Immature natural killer cell (primary cell): ENCODE measurements around the gene EFNA1. TPM values are rescaled to one million over a fixed set of nuclear protein-coding genes. Genes with fewer than 3 reads are reported as not detected.
"Not testable (repeated sequence)": the region's sequence is repeated elsewhere in the genome, so short reads cannot be mapped to it uniquely, and the experiment has no call there.

Experiments
- DNase-seq, 3 donors: peaks; one replicate each; pipeline ENCODE4 v3.0.0; 2022; ENCODE audit warnings: mixed read lengths in 1 of 3
- H3K27ac Mint-ChIP-seq, 6 donors: one replicate each; pipeline ENCODE4 v1.8.0; 2020; ENCODE audit warnings: mixed read lengths in 6 of 6, mild to moderate bottlenecking in 5 of 6, inconsistent platforms in 4 of 6, moderate library complexity in 3 of 6
- H3K27me3 Mint-ChIP-seq, 3 donors: one replicate each; pipeline ENCODE4 v1.8.0; 2020 to 2021; ENCODE audit warnings: low read depth in 3 of 3, mild to moderate bottlenecking in 3 of 3, mixed read lengths in 3 of 3, moderate library complexity in 3 of 3, inconsistent platforms in 1 of 3
- H3K36me3 Mint-ChIP-seq, 3 donors: one replicate each; pipeline ENCODE4 v1.8.0; 2020; ENCODE audit warnings: mixed read lengths in 3 of 3, inconsistent platforms in 2 of 3, mild to moderate bottlenecking in 2 of 3
- H3K4me1 Mint-ChIP-seq, 2 donors: one replicate each; pipeline ENCODE4 v1.8.0; 2020; ENCODE audit warnings: inconsistent platforms in 2 of 2, mild to moderate bottlenecking in 2 of 2, mixed read lengths in 2 of 2, moderate library complexity in 1 of 2
- H3K4me3 Mint-ChIP-seq, 5 donors: one replicate each; pipeline ENCODE4 v1.8.0; 2020; ENCODE audit warnings: mild to moderate bottlenecking in 5 of 5, mixed read lengths in 5 of 5, inconsistent platforms in 3 of 5, moderate library complexity in 3 of 5
- H3K9me3 Mint-ChIP-seq, 6 donors: one replicate each; pipeline ENCODE4 v1.8.0; 2020; ENCODE audit warnings: mild to moderate bottlenecking in 6 of 6, mixed read lengths in 6 of 6, inconsistent platforms in 4 of 6, moderate library complexity in 3 of 6
- polyA plus RNA-seq, 3 donors: library from polyadenylated mRNA; unstranded; fragments of 300-500 nt; fragmentation: Illumina TruSeq; gene quantifications; one replicate each; pipeline ENCODE4 v1.2.3, GENCODE V29; 2021

The EFNA1 gene
- polyA plus RNA-seq, 3 donors from 2014 or later = 0.64 to 4.0 (median 1.1) TPM

DNA sequence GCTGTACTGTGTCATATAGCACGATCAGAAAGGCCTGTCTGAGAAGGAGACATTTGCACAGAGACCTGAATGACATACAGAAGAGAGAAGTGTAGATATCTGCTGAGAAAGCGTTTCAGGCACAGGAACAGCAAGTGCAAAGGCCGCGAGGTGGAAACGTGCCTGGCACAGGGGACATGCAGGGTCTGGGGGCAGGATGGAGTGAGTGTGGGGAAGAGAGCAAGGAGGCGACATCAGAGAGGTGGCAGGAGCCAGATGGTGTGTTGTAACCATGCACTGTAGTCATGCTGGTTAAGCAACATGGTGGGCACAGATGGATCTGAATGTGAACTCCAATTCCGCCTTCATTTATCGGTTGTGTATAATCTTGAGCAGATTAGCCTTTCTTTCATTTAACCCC is 32.5 kb downstream of the EFNA1 start:
- Mint-ChIP-seq H3K36me3 (no peaks in the 10 kb centered on the region), H3K27me3 (peaks cover 0 to 2% (median 0%) of the 10 kb centered on the region in 3 donors), H3K4me3 (no peak overlapping the region), H3K27ac (no peak overlapping the region), H3K4me1 (no peaks in the 10 kb centered on the region), H3K9me3 (no peaks in the 10 kb centered on the region)
- DNase-seq = no peak

GRCh38 chr1:155162631-155163030 is 35.0 kb downstream of the EFNA1 start:
- not testable (repeated sequence) for H3K4me1 Mint-ChIP-seq, H3K4me3 Mint-ChIP-seq, H3K36me3 Mint-ChIP-seq, H3K27ac Mint-ChIP-seq, H3K27me3 Mint-ChIP-seq, DNase-seq, H3K9me3 Mint-ChIP-seq

DNA sequence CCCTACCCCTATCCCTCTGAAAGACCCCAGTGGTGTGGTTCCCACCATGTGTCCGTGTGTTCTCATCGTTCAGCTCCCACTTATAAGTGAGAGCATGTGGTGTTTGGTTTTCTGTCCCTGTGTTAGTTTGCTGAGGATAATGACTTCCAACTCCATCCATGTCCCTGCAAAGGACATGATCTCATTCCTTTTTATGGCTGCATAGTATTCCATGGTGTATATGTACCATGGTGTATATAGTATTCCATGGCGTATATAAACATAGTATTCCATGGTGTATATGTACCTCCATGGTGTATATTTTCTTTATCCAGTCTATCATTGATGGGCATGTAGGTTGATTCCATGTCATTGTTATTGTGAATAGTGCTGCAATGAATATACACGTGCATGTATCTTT is 36.1 kb downstream of the EFNA1 start:
- not testable (repeated sequence) for H3K36me3 Mint-ChIP-seq, DNase-seq, H3K27ac Mint-ChIP-seq, H3K4me3 Mint-ChIP-seq, H3K27me3 Mint-ChIP-seq, H3K9me3 Mint-ChIP-seq
- H3K4me1 Mint-ChIP-seq = peaks cover 11 to 12% of the 10 kb centered on the region in 2 donors

DNA sequence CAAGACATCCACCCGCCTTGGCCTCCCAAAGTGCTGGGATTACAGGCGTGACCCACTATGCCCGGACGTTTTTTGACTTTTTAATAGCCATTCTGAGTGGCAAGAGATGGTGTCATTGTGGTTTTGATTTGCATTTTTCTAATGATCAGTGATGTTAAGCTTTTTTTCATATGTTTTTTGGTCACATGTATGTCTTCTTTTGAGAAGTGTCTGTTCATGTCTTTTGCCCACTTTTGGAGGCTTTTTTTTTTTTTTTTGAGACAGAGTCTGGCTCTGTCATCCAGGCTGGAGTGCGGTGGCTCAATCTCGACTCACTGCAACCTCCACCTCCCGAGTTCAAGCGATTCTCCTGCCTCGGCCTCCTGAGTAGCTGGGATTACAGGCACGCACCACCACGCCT is 36.9 kb downstream of the EFNA1 start:
- H3K4me3 Mint-ChIP-seq, H3K27ac Mint-ChIP-seq, H3K9me3 Mint-ChIP-seq, H3K36me3 Mint-ChIP-seq, H3K27me3 Mint-ChIP-seq, DNase-seq: not testable (repeated sequence)
- H3K4me1 Mint-ChIP-seq = peaks cover 11 to 19% of the 10 kb centered on the region in 2 donors

- Mint-ChIP-seq H3K27ac (no peak overlapping the region), H3K4me1 (peaks cover 14 to 20% of the 10 kb centered on the region in 2 donors), H3K36me3 (peaks cover 8 to 9% (median 9%) of the 10 kb centered on the region in 3 donors), H3K9me3 (no peaks in the 10 kb centered on the region), H3K27me3 (peaks cover 3 to 9% (median 5%) of the 10 kb centered on the region in 3 donors), H3K4me3 (no peak overlapping the region)
- DNase-seq = no peak
Measured at GRCh38 chr1:155166051-155166470, 38.4 kb downstream of the EFNA1 start.

DNA sequence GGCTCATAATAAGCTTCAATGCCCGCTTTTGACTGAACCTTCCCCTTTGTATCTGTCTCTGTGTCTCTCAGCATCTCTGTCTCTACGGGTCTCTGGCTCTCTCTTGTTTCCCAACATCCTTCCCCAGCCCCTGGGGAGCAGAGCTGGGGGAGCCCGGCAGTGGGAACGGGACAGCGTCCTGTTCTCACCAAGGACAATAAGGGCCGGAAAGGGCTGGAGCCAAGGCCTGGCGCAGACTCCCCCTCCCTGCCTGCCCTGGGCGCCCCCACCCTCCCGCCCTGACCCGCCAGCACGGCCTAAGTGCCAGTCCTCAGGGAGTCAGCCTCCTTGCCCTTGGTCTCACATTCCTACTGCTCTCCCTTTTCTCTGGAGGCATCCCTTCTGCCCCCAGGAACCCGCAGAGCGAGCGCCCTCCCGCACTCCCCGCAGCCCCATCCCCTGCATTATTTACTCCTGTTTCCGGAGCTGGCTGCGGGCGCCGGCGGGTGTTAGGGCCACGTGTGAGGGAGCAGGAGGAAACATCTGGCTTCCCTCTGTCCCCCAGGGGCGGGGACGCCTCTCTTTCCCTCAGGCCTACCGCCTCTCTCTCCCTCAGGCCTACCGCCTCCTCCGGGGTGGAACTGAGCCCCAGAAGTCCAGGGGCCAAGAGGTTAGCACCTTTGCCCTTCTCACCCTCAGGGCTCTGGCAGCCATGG is 38.9 kb downstream of the EFNA1 start:
- H3K4me1 Mint-ChIP-seq = peaks cover 15 to 25% of the 10 kb centered on the region in 2 donors
- no peaks in the 10 kb centered on the region for H3K9me3 Mint-ChIP-seq
- H3K36me3 Mint-ChIP-seq = peaks cover 8 to 9% (median 9%) of the 10 kb centered on the region in 3 donors
- no peak for DNase-seq
- H3K4me3 Mint-ChIP-seq = peak overlapping the region in 2 of 5 donors; percentile 58 to 59
- peaks cover 3 to 9% (median 5%) of the 10 kb centered on the region in 3 donors for H3K27me3 Mint-ChIP-seq
- no peak overlapping the region for H3K27ac Mint-ChIP-seq

- no peaks in the 10 kb centered on the region for H3K9me3 Mint-ChIP-seq
- peaks cover 3 to 11% (median 6%) of the 10 kb centered on the region in 3 donors for H3K27me3 Mint-ChIP-seq
- peak; percentile 74 to 81 (median 78) for DNase-seq
- peaks cover 22 to 33% of the 10 kb centered on the region in 2 donors for H3K4me1 Mint-ChIP-seq
- peak overlapping the region in 2 of 6 donors; percentile 14 to 26 for H3K27ac Mint-ChIP-seq
- H3K4me3 Mint-ChIP-seq = peak overlapping the region; percentile 35 to 72 (median 57)
- H3K36me3 Mint-ChIP-seq = peaks cover 8 to 9% (median 9%) of the 10 kb centered on the region in 3 donors
Measured at GRCh38 chr1:155167166-155168104, 39.8 kb downstream of the EFNA1 start.

DNA sequence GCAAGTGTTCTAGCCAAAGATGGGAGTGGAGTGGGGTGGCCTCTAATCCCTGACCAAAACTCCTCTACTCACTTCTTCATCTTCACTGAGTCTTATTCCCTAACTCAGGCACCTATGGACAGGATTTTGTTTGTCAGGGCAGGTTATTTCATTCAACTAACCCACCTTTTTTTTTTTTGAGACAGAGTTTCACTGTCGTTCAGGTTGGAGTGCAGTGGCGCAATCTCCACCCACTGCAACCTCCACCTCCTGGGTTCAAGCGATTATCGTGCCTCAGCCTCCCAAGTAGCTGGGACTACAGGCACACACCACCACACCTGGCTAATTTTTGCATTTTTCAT is 40.4 kb downstream of the EFNA1 start:
- Mint-ChIP-seq H3K27me3 (peaks cover 5 to 16% (median 12%) of the 10 kb centered on the region in 3 donors), H3K27ac (peak overlapping the region in 1 of 6 donors; percentile 14)

DNA sequence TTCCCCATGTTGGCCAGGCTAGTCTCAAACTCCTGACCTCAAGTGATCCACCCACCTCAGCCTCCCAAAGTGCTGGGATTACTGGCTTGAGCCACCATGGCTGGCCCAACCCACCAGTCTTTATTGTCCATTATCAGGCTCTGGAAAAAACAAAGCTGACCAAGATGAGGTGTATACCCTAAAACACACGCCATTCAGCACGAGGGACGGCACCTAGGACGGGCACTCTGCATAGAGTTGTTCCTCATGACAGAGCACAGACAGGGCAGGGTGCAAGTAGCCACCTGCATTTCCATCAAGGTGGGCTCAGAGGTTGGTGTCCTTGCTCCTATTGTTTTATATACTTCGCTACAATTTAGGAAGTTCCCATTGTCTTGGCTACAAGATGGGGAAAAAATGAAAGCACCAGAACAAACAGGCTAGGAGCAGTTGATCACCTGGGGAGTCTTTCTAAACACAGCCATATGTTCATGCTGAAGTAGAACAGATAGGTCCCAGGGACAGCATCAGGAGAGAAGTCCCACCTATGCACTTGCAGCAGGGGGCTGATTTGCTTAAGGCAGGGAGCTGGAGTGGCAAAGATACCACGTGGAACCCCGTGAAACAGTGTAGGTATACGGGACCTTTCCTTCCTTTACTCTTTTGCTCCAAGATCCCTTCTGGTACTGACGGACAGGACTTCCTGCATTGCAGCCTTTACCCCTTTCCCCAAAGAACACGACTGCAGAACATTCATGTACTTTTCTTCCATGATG is 41.0 kb downstream of the EFNA1 start:
- no peak for DNase-seq
- no peak overlapping the region for H3K4me3 Mint-ChIP-seq
- no peaks in the 10 kb centered on the region for H3K9me3 Mint-ChIP-seq
- peaks cover 8 to 9% (median 9%) of the 10 kb centered on the region in 3 donors for H3K36me3 Mint-ChIP-seq
- H3K27me3 Mint-ChIP-seq = peaks cover 8 to 20% (median 16%) of the 10 kb centered on the region in 3 donors
- peak overlapping the region in 1 of 6 donors; percentile 18 for H3K27ac Mint-ChIP-seq
- H3K4me1 Mint-ChIP-seq = peaks cover 33 to 44% of the 10 kb centered on the region in 2 donors

More for the DNA sequence above, 40.4 kb downstream of the EFNA1 start:
- H3K36me3 Mint-ChIP-seq, H3K9me3 Mint-ChIP-seq, DNase-seq: not testable (repeated sequence)
- Mint-ChIP-seq H3K4me3 (peak overlapping the region in 1 of 5 donors; percentile 58), H3K4me1 (peaks cover 27 to 39% of the 10 kb centered on the region in 2 donors)

DNA sequence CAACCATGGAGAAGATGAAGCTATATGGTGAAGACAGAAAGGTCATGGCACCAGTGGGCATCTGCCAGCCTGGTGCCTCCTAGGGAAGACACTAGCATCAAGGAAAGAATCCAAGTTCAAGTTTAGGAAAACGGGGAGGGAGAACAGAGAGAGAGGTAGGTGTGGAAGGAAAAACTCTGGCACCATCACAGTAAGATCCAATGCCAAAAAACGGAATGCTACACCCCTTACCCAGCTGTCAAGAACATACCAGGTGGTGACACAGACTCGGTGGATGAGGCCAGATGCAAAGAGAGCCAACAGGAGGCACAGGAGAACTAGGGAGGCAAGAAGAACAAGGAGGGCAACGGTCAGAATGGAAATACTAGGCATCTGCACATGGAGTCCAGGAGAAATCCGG is 41.9 kb downstream of the EFNA1 start:
- Mint-ChIP-seq H3K4me3 (peak overlapping the region in 1 of 5 donors; percentile 3), H3K27me3 (peaks cover 8 to 24% (median 18%) of the 10 kb centered on the region in 3 donors), H3K9me3 (no peaks in the 10 kb centered on the region), H3K27ac (peak overlapping the region in 1 of 6 donors; percentile 11), H3K36me3 (peaks cover 8 to 9% (median 9%) of the 10 kb centered on the region in 3 donors), H3K4me1 (peaks cover 39 to 50% of the 10 kb centered on the region in 2 donors)
- no peak for DNase-seq

- Mint-ChIP-seq H3K4me1 (peaks cover 43 to 56% of the 10 kb centered on the region in 2 donors), H3K4me3 (peak overlapping the region in 3 of 5 donors; percentile 9 to 33 (median 14))
Measured at GRCh38 chr1:155170101-155170785, 42.6 kb downstream of the EFNA1 start.

DNA sequence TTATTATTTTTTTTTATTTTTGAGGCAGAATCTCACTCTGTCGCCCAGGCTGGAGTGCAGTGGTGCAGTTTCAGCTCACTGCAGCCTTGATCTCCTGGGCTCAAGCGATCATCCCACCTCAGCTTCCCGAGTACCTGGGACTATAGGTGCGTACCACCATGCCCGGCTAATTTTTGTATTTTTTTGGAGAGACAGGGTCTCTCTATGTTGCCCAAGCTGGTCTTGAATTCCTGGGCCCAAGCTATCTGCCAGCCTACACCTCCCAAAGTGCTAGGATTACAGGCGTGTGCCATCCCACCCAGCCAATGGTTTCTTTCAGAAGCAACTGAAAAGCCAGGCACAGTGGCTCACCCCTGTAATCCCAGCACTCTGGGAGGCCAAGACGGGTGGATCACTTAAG is 43.1 kb downstream of the EFNA1 start:
- no peak overlapping the region for H3K27ac Mint-ChIP-seq
- DNase-seq = no peak
- H3K9me3 Mint-ChIP-seq = no peaks in the 10 kb centered on the region
- H3K27me3 Mint-ChIP-seq = peaks cover 8 to 24% (median 22%) of the 10 kb centered on the region in 3 donors
- peak overlapping the region in 2 of 5 donors; percentile 17 to 99 for H3K4me3 Mint-ChIP-seq
- H3K36me3 Mint-ChIP-seq = peaks cover 8 to 9% (median 9%) of the 10 kb centered on the region in 3 donors
- H3K4me1 Mint-ChIP-seq = peaks cover 45 to 56% of the 10 kb centered on the region in 2 donors

More at GRCh38 chr1:155170101-155170785, 42.6 kb downstream of the EFNA1 start:
- no peak for DNase-seq
- Mint-ChIP-seq H3K36me3 (peaks cover 8 to 9% (median 9%) of the 10 kb centered on the region in 3 donors), H3K9me3 (no peaks in the 10 kb centered on the region), H3K27ac (peak overlapping the region in 1 of 6 donors; percentile 69), H3K27me3 (peaks cover 8 to 24% (median 22%) of the 10 kb centered on the region in 3 donors)
